ENCODE data around the gene HSPB1.
"Not testable (repeated sequence)": the region's sequence is repeated elsewhere in the genome, so short reads cannot be mapped to it uniquely, and the experiment has no call there.

GRCh38 chr7:76292911-76293310, 9.6 kb upstream of the HSPB1 start:
- not testable (repeated sequence) for TF ChIP-seq CTCF (conservative IDR thresholded peaks at IDR 0.05 in 1 of 2, IDR thresholded peaks at IDR 0.05 in 1 of 2; ENCODE audit: low read depth in 1 of 2, low read length in 2 of 2); EZH2 (IDR thresholded peaks at IDR 0.05; ENCODE audit: low read length, missing control alignments)

All from fibroblast of lung (primary cell).